ENCODE results near the gene SDC1.
"Not testable (repeated sequence)": the region's sequence is repeated elsewhere in the genome, so short reads cannot be mapped to it uniquely, and the experiment has no call there.

Gene SDC1

DNA sequence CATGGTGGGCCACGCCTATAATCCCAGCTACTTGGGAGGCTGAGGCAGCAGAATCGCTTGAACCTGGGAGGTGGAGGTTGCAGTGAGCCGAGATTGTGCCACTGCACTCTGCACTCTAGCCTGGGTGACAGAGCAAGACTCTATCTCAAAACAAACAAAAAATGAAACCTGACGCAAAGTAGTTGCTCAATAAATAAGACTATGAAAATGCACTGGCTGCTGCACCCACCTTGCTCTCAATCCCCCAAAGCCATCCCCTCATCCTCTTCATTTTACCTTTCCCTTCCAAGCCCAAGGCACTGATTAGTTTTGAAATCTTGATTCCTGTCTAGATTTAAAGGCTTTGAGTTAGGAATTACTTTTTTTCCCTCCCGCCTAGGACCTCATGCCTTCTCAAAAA, 18.7 kb upstream of the SDC1 start:
- not testable (repeated sequence) for H3K27me3 ChIP-seq (ENCODE audit: control insufficient read depth in 2 of 2, insufficient read depth in 2 of 2, low read length in 2 of 2); H3K36me3 ChIP-seq (ENCODE audit: control insufficient read depth in 2 of 2, insufficient read depth in 2 of 2, low read length in 2 of 2); H3K9ac ChIP-seq (ENCODE audit: low read depth in 1 of 2, low read length in 2 of 2); H3K27ac ChIP-seq (ENCODE audit: low read depth in 2 of 2, low read length in 2 of 2); H3K4me1 ChIP-seq (ENCODE audit: control insufficient read depth in 2 of 2, insufficient read depth in 2 of 2, low read length in 2 of 2); H3K9me3 ChIP-seq (ENCODE audit: control insufficient read depth in 2 of 2, low read length in 2 of 2); H3K4me3 ChIP-seq (ENCODE audit: low read length in 2 of 2)

DNA sequence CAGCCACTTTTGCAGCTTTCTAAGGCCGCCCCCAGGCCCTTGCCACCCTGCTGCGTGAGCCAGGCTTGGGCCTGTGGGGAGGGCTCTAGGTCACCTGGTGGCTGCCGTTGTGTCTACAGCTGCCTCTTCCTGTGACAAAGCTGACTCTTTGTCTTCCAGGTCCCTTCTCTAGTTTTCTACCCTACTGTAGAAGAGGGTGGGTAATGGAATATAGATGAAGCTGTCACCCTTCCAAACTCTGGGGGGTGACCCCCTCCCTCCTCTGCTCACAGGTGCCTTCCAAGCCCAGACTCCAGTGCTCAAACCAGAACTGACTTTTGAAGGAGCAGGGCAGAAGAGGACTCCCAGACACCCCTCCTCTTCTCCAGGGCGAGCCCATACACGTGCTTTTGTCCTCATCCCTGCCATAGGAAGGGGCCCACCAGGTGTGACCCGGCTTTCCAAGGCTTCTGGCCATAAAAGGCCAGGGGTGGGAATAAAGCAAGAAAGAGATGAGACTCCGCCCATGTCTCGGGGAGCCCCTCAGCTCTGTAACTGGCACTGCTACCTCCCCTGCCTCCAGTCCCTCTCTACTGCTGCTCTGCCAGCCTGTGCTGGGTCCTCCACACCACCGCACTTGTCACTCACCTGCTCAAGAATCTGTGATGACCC, 17.9 kb upstream of the SDC1 start:
- Histone ChIP-seq H3K4me1 (ENCODE audit: control insufficient read depth in 2 of 2, insufficient read depth in 2 of 2, low read length in 2 of 2) (no peaks in the 10 kb centered on the region), H3K27me3 (ENCODE audit: control insufficient read depth in 2 of 2, insufficient read depth in 2 of 2, low read length in 2 of 2) (no peaks in the 10 kb centered on the region), H3K9ac (ENCODE audit: low read depth in 1 of 2, low read length in 2 of 2) (no peak overlapping the region), H3K9me3 (ENCODE audit: control insufficient read depth in 2 of 2, low read length in 2 of 2) (no peaks in the 10 kb centered on the region), H3K4me3 (ENCODE audit: low read length in 2 of 2) (no peak overlapping the region), H3K27ac (ENCODE audit: low read depth in 2 of 2, low read length in 2 of 2) (no peak overlapping the region), H3K36me3 (ENCODE audit: control insufficient read depth in 2 of 2, insufficient read depth in 2 of 2, low read length in 2 of 2) (peaks cover 4 to 8% of the 10 kb centered on the region in 2 donors)

DNA sequence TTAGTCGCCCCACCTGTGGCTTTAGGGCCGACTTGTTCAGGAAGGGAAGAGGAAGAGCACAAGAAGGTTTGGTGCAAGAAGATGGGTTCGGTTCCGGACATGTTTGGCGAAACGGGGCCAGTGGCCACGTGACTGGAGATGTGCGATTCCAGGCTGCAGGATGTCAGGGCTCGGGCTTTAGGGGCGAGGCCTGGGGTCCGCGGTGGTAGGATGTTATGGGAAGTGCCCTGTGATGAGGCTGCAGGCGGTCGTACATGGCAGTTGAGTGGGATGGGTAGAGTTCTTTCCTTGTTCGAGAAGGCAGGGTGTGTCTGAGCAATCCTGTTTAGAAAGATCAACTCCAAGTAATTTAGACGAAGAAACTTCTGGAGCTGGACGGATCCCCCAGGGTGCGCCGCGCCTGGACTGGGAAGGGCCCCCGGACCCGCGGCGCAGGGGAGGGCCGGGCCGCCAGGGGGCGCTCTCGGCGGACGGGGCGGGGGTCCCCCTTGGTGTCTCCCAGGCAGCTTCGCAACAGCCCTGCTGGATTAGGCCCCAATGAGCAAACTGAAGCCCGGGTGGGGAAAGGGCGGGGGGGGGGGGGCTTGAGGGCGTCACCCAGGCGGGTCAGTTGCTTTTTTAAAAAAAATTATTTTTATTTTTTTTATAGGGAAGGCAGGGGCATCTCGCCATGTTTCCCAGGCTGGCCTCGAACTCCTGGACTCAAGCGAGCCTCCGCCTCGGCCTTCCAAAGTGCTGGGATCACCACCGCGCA, 17.2 kb upstream of the SDC1 start:
- H3K4me1 ChIP-seq (ENCODE audit: control insufficient read depth in 2 of 2, insufficient read depth in 2 of 2, low read length in 2 of 2) = no peaks in the 10 kb centered on the region
- no peak overlapping the region for H3K27ac ChIP-seq (ENCODE audit: low read depth in 2 of 2, low read length in 2 of 2)
- no peaks in the 10 kb centered on the region for H3K27me3 ChIP-seq (ENCODE audit: control insufficient read depth in 2 of 2, insufficient read depth in 2 of 2, low read length in 2 of 2)
- H3K36me3 ChIP-seq (ENCODE audit: control insufficient read depth in 2 of 2, insufficient read depth in 2 of 2, low read length in 2 of 2) = peaks cover 1 to 3% of the 10 kb centered on the region in 2 donors
- H3K4me3 ChIP-seq (ENCODE audit: low read length in 2 of 2) = no peak overlapping the region
- no peak overlapping the region for H3K9ac ChIP-seq (ENCODE audit: low read depth in 1 of 2, low read length in 2 of 2)
- no peaks in the 10 kb centered on the region for H3K9me3 ChIP-seq (ENCODE audit: control insufficient read depth in 2 of 2, low read length in 2 of 2)

DNA sequence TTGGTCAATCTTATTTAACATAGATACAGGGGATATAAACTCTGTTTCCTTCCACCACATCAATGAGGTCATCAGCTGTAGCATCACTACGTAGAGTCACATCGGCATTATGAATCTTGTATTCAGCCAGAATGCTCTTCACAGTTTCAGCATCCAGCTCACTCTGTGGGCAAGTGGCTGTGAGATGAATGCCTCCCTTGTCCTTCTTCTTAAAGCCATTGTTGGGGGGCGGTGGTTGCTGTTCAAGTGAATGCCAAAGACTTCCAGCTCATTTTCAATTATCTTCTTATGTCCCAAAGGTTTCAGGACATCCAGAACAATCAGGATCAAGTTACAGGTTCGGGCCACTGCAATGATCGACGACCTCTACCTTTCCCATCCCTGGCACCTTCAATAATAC, 15.4 kb upstream of the SDC1 start:
- not testable (repeated sequence) for H3K4me3 ChIP-seq (ENCODE audit: low read length in 2 of 2); H3K27ac ChIP-seq (ENCODE audit: low read depth in 2 of 2, low read length in 2 of 2); H3K4me1 ChIP-seq (ENCODE audit: control insufficient read depth in 2 of 2, insufficient read depth in 2 of 2, low read length in 2 of 2); H3K27me3 ChIP-seq (ENCODE audit: control insufficient read depth in 2 of 2, insufficient read depth in 2 of 2, low read length in 2 of 2); H3K9ac ChIP-seq (ENCODE audit: low read depth in 1 of 2, low read length in 2 of 2); H3K36me3 ChIP-seq (ENCODE audit: control insufficient read depth in 2 of 2, insufficient read depth in 2 of 2, low read length in 2 of 2); H3K9me3 ChIP-seq (ENCODE audit: control insufficient read depth in 2 of 2, low read length in 2 of 2)

DNA sequence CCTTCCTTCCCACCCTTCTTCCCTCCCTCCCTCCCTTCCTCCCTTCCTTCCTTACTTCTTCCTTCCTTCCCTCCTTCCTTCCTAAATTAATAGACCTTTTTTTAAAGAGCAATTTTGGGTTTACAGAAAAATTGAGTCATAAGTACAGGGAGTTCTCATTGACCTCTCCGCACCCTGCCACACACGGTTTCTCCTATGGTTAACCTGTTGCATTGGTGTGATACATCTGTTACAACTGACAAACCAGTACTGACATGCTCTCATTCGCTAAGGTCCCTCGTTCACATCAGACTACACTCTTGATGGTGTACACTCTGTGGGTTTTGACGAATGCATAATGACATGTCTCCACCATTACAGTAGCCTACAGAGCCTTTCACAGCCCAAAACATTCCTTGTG, 11.6 kb upstream of the SDC1 start:
- Histone ChIP-seq H3K9me3 (ENCODE audit: control insufficient read depth in 2 of 2, low read length in 2 of 2) (no peaks in the 10 kb centered on the region), H3K27ac (ENCODE audit: low read depth in 2 of 2, low read length in 2 of 2) (no peak overlapping the region), H3K27me3 (ENCODE audit: control insufficient read depth in 2 of 2, insufficient read depth in 2 of 2, low read length in 2 of 2) (no peaks in the 10 kb centered on the region), H3K4me1 (ENCODE audit: control insufficient read depth in 2 of 2, insufficient read depth in 2 of 2, low read length in 2 of 2) (peaks cover 5 to 15% of the 10 kb centered on the region in 2 donors), H3K9ac (ENCODE audit: low read depth in 1 of 2, low read length in 2 of 2) (no peak overlapping the region), H3K36me3 (ENCODE audit: control insufficient read depth in 2 of 2, insufficient read depth in 2 of 2, low read length in 2 of 2) (no peaks in the 10 kb centered on the region), H3K4me3 (ENCODE audit: low read length in 2 of 2) (no peak overlapping the region)

DNA sequence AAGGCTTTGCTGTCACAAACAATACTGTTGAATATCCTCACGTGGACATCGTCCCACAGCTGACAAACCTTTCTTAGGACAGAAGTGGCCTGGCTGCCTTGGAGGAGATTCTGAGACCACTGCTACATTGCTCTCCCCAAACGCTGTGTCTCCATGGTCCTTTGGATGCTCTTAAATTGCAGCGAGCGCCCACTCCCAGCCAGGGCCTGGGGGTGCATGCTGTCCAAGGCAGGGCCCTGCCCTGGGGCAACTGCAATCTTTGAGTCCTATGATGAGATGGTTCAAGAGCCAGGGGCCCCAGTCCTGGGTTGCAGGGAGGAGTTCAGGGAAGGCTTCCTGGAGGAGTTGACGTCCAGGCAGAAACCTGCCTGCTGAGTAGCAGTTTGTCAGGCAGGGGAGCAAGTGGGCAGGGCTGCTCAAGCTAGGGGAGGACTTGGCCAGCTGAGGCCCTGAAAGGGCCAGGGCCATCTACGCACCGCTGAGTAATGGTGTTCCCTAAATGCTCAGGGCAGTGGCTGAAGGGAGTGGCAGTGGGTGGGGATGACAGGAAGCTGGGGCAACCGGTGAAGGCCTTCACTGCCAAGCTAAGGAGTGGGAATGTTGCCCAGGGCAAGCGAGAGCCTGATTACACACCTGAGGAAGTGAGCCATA, 10.8 kb upstream of the SDC1 start:
- H3K9ac ChIP-seq (ENCODE audit: low read depth in 1 of 2, low read length in 2 of 2) = peak overlapping the region in 1 of 2 donors; percentile 5
- no peaks in the 10 kb centered on the region for H3K27me3 ChIP-seq (ENCODE audit: control insufficient read depth in 2 of 2, insufficient read depth in 2 of 2, low read length in 2 of 2)
- peak overlapping the region; percentile 13 to 16 for H3K27ac ChIP-seq (ENCODE audit: low read depth in 2 of 2, low read length in 2 of 2)
- H3K4me3 ChIP-seq (ENCODE audit: low read length in 2 of 2) = no peak overlapping the region
- no peaks in the 10 kb centered on the region for H3K36me3 ChIP-seq (ENCODE audit: control insufficient read depth in 2 of 2, insufficient read depth in 2 of 2, low read length in 2 of 2)
- H3K4me1 ChIP-seq (ENCODE audit: control insufficient read depth in 2 of 2, insufficient read depth in 2 of 2, low read length in 2 of 2) = peaks cover 10 to 22% of the 10 kb centered on the region in 2 donors
- H3K9me3 ChIP-seq (ENCODE audit: control insufficient read depth in 2 of 2, low read length in 2 of 2) = no peaks in the 10 kb centered on the region

DNA sequence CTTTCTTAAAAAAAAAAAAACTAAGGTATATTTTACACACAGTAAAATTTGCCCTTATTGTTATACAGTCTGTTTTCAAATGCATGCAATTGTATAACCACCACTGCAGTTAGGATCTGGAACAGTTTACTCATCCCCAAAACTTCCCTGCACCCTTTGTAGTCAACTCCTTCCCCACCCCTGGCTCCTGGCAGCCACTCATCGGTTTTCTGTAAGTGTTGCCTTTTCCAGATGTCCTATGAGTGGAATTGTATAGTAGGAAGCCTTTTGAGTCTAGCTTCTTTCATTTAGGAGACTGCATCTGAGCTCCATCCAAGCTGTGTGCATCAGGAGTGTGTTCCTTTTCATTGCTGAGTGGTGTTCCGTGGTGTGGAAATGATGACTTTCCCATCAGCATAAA, 9.7 kb upstream of the SDC1 start:
- not testable (repeated sequence) for H3K9me3 ChIP-seq (ENCODE audit: control insufficient read depth in 2 of 2, low read length in 2 of 2); H3K9ac ChIP-seq (ENCODE audit: low read depth in 1 of 2, low read length in 2 of 2); H3K36me3 ChIP-seq (ENCODE audit: control insufficient read depth in 2 of 2, insufficient read depth in 2 of 2, low read length in 2 of 2); H3K27me3 ChIP-seq (ENCODE audit: control insufficient read depth in 2 of 2, insufficient read depth in 2 of 2, low read length in 2 of 2); H3K27ac ChIP-seq (ENCODE audit: low read depth in 2 of 2, low read length in 2 of 2); H3K4me3 ChIP-seq (ENCODE audit: low read length in 2 of 2)
- H3K4me1 ChIP-seq (ENCODE audit: control insufficient read depth in 2 of 2, insufficient read depth in 2 of 2, low read length in 2 of 2) = peaks cover 10 to 24% of the 10 kb centered on the region in 2 donors

DNA sequence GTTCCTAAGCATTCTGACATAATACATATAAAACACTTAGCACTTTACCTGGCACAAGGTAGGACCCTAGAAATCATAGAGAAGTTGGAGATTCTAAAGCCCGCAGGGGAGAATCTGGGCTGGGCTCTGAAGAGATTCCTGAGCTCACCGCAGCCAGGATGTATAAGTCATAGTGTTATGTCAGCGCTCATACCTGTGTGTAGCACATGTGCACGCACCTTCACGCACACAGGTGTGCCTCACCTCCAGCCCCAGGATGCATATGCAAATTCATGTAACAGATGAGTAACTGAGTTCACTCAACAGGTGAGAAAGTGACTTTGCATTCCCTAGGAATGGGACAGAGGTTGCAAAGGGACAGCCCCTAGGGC, 7.9 kb upstream of the SDC1 start:
- Histone ChIP-seq H3K27me3 (ENCODE audit: control insufficient read depth in 2 of 2, insufficient read depth in 2 of 2, low read length in 2 of 2) (no peaks in the 10 kb centered on the region), H3K9me3 (ENCODE audit: control insufficient read depth in 2 of 2, low read length in 2 of 2) (no peaks in the 10 kb centered on the region), H3K9ac (ENCODE audit: low read depth in 1 of 2, low read length in 2 of 2) (no peak overlapping the region), H3K27ac (ENCODE audit: low read depth in 2 of 2, low read length in 2 of 2) (peak overlapping the region in 1 of 2 donors; percentile 84), H3K36me3 (ENCODE audit: control insufficient read depth in 2 of 2, insufficient read depth in 2 of 2, low read length in 2 of 2) (no peaks in the 10 kb centered on the region), H3K4me3 (ENCODE audit: low read length in 2 of 2) (no peak overlapping the region), H3K4me1 (ENCODE audit: control insufficient read depth in 2 of 2, insufficient read depth in 2 of 2, low read length in 2 of 2) (peaks cover 10 to 24% of the 10 kb centered on the region in 2 donors)

DNA sequence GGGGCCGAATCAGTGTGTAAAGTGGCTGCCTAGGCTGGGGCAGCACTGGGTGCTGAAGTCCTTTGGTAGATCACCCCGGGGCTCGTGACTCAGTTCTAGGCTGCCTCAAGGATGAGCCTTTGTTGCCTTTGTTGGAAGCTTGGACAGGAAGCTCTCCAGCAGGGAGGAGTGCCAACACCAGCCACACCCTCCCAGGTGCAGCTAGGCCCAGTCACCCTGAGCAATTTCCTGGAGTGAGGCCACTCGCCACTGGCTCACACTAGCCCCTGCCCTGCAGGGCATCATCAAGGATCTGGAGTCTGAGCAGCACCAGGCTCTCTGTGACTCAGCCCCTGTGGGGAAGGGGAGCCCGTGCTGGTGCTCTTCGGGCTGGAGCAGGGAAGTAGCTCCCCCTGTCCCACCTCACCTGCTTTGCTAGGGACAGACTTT, 6.7 kb upstream of the SDC1 start:
- Histone ChIP-seq H3K9ac (ENCODE audit: low read depth in 1 of 2, low read length in 2 of 2) (peak overlapping the region; percentile 59 to 63), H3K36me3 (ENCODE audit: control insufficient read depth in 2 of 2, insufficient read depth in 2 of 2, low read length in 2 of 2) (no peaks in the 10 kb centered on the region)

DNA sequence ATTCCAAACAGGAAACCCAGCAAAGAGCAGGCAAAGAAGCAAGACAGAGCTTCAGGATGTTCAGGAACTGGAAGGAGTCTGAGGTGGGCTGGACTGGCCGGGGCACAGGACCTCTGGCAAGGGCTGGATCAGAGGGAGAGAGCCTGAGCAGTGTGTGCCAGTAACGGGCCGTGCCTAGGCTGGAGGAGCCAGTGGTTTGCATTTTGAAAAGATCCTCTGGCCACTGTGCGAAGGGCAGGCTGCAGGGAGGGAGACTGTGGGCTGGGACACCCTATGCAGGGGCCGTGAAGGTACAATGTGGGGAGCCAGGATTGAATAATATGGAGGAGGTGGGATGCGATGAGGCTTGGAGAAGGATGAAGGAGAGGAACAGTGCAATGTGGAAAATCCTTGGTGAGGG, 6.2 kb upstream of the SDC1 start:
- H3K27ac ChIP-seq (ENCODE audit: low read depth in 2 of 2, low read length in 2 of 2) = peak overlapping the region; percentile 83 to 84
- H3K9me3 ChIP-seq (ENCODE audit: control insufficient read depth in 2 of 2, low read length in 2 of 2) = no peaks in the 10 kb centered on the region
- H3K9ac ChIP-seq (ENCODE audit: low read depth in 1 of 2, low read length in 2 of 2) = peak overlapping the region; percentile 59 to 63
- H3K36me3 ChIP-seq (ENCODE audit: control insufficient read depth in 2 of 2, insufficient read depth in 2 of 2, low read length in 2 of 2) = no peaks in the 10 kb centered on the region
- no peaks in the 10 kb centered on the region for H3K27me3 ChIP-seq (ENCODE audit: control insufficient read depth in 2 of 2, insufficient read depth in 2 of 2, low read length in 2 of 2)
- H3K4me3 ChIP-seq (ENCODE audit: low read length in 2 of 2) = no peak overlapping the region
- peaks cover 14 to 25% of the 10 kb centered on the region in 2 donors for H3K4me1 ChIP-seq (ENCODE audit: control insufficient read depth in 2 of 2, insufficient read depth in 2 of 2, low read length in 2 of 2)

More for the DNA sequence above, 6.7 kb upstream of the SDC1 start:
- Histone ChIP-seq H3K27ac (ENCODE audit: low read depth in 2 of 2, low read length in 2 of 2) (peak overlapping the region; percentile 83 to 84), H3K4me3 (ENCODE audit: low read length in 2 of 2) (no peak overlapping the region), H3K27me3 (ENCODE audit: control insufficient read depth in 2 of 2, insufficient read depth in 2 of 2, low read length in 2 of 2) (no peaks in the 10 kb centered on the region), H3K4me1 (ENCODE audit: control insufficient read depth in 2 of 2, insufficient read depth in 2 of 2, low read length in 2 of 2) (peaks cover 10 to 24% of the 10 kb centered on the region in 2 donors), H3K9me3 (ENCODE audit: control insufficient read depth in 2 of 2, low read length in 2 of 2) (no peaks in the 10 kb centered on the region)
